ENCODE data around the gene PAN3.
"Not testable (repeated sequence)": the region's sequence is repeated elsewhere in the genome, so short reads cannot be mapped to it uniquely, and the experiment has no call there.

Gene PAN3

GRCh38 chr13:28137596-28137995 lies 749 bp upstream of the PAN3 start:
- no peak for DNase-seq

- DNase-seq = peak; percentile 16
These were observed 568 bp downstream of the PAN3 start for GRCh38 chr13:28138756-28139470.

- no peak for DNase-seq
These were observed 2.2 kb downstream of the PAN3 start for GRCh38 chr13:28140433-28141125.

GRCh38 chr13:28141542-28141941 lies 3.2 kb downstream of the PAN3 start:
- DNase-seq = not testable (repeated sequence)

DNA sequence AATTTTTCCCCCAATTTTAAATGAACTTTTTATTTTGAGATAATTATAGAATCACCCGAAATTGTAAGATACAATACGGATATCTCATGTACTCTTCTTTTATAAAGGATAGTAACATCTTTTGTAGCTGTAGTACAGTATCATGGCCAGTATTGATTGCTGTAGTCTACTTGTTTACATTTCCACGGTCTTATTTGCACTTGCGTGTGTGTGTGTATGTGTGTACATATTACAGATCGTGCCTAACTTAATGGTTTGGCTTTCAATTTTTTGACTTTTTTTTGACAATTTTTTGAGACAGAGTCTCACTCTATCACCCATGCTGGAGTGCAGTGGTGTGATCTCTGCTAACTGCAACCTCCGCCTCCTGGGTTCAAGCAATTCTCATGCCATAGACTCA lies 6.7 kb downstream of the PAN3 start:
- DNase-seq = no peak

DNA sequence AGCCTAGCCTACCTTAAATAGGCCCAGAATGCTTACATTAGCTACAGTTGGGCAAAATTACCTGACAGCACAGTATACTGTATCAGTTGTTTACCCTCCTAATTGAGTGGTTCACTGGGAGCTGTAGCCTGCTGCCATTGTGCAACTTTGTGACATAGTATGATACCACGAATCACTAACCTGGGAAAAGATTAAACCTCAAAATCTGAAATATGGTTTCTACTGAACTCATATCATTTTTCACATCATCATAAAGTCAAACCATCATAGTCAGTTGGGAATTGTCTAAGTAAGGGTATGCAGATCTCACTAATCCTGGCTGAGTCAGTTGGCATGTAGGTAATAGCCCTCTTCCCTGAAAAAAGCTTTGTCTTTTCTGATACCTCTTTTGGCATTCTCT lies 9.2 kb downstream of the PAN3 start:
- DNase-seq = no peak

- DNase-seq = no peak
These were observed 20.7 kb downstream of the PAN3 start for GRCh38 chr13:28159057-28159456.

- DNase-seq = no peak
These were observed 23.0 kb downstream of the PAN3 start for GRCh38 chr13:28161370-28161769.

DNA sequence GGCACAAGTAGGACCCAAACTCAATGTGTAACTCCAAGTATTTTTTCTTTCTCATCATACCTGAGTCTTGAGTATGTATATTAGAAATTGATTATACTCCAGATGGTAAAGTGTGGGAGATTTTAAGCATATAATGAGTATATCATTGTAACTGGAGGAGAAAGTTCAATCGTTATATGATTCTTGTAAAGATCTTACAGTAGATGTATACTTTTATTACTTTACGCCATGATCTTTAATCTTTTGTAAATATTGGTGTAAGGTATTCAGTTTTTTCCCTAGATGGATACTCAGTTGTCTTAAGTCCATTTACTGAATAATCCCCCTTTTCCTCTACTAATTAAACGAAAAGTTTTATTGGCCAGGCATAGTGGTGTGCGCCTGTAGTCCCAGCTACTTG lies 25.2 kb downstream of the PAN3 start:
- no peak for DNase-seq

GRCh38 chr13:28166257-28166656 lies 27.9 kb downstream of the PAN3 start:
- DNase-seq = no peak

- DNase-seq = no peak
These were observed 32.9 kb downstream of the PAN3 start for GRCh38 chr13:28171266-28171665.

GRCh38 chr13:28172947-28173346 lies 34.6 kb downstream of the PAN3 start:
- no peak for DNase-seq

DNA sequence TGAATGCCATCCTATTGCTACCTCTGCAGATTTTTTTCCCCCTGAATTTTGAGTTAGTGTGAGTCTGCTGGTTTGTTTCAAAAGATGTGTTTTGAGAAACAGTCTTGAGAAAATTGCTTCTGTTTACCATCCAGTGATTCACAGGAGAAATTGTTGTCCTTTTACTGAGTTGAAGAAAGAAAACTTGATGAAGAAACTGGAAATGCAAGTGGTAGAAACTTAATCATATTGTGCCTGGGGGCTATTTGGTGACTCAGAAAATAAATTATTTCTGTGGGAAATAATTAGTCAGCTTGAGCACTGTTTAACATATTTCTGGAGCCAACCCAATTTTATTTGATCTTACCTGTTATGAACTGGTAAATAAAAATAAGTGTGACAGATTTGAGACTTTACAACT lies 35.4 kb downstream of the PAN3 start:
- DNase-seq = no peak

DNA sequence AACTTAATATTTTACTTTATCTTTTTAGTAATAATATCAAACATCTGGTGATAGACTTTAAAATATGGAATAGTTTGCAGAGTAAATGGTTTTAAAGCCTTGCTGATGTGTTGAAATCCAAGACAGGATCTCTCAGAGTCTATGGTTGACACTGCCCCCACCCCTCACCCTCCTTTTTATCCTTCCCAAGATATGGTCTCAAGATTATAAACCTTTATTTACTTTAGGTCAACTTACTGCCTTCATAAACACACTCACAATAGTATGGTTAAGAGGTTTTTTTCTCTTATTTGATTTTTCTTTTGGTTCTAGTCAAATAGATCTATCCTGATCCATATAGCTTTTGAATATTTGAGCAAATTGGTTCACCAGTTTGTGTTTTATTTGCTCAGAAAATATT lies 39.0 kb downstream of the PAN3 start:
- DNase-seq = no peak

GRCh38 chr13:28177877-28178276 lies 39.5 kb downstream of the PAN3 start:
- DNase-seq = no peak

DNA sequence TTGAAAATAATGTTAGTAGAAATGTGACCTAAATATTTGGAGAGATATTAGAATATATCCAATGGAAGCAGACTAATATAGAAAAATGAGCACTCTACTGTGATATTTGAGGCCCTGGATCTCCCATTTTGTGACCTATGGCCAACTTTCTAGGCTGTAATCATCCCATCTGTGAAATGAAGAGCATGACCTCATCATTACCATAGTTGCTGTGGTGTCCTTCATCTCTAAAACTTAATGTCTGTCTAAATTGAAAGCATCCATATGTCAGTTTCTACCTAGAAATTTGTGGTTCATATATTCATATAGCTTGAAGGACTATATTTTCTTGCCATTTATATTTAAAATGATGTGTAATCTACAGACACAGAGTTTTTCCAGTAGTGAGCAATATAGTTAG lies 41.6 kb downstream of the PAN3 start:
- DNase-seq = no peak

DNA sequence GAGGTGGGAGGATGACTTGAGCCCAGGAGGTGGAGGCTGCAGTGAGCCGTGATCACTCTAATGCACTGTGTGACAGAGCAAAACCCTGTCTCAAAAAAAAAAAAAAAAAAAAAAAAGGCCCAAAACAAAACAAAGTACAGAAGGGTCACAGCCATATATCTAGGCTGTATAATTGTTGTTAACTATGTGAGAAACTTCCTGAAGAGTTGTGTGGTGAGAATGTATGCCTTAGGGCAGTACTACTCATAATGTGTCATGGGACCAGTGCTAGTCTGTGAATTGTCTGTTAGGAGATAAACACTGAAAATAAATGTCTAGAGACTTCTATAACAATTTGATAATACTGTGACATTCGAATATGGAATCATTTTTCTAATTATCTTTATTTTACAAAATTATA lies 43.1 kb downstream of the PAN3 start:
- DNase-seq = no peak

- no peak for DNase-seq
These were observed 46.9 kb downstream of the PAN3 start for GRCh38 chr13:28185256-28185655.

- no peak for DNase-seq
These were observed 60.7 kb downstream of the PAN3 start for GRCh38 chr13:28199089-28199488.

GRCh38 chr13:28204043-28204442 lies 65.7 kb downstream of the PAN3 start:
- no peak for DNase-seq

- no peak for DNase-seq
These were observed 66.5 kb downstream of the PAN3 start for GRCh38 chr13:28204690-28205443.

DNA sequence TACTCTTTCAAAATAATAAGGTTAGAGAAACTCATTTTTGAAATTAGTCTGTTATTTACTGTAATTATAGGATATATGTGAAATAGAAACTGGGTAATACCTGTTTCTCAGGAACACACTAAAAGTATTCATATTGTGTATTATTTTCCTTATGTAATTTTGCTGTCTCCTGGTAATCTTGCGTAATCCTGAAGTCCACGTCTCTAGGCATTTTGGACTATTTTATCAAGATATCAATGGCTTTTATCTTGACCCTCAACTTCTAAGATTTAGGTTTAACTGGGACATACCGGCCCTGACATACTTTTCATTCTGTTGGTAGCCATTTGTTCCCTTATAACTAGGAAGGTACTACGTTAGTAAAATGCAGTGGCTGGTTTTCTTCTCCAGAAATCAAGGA lies 80.3 kb downstream of the PAN3 start:
- no peak for DNase-seq

DNA sequence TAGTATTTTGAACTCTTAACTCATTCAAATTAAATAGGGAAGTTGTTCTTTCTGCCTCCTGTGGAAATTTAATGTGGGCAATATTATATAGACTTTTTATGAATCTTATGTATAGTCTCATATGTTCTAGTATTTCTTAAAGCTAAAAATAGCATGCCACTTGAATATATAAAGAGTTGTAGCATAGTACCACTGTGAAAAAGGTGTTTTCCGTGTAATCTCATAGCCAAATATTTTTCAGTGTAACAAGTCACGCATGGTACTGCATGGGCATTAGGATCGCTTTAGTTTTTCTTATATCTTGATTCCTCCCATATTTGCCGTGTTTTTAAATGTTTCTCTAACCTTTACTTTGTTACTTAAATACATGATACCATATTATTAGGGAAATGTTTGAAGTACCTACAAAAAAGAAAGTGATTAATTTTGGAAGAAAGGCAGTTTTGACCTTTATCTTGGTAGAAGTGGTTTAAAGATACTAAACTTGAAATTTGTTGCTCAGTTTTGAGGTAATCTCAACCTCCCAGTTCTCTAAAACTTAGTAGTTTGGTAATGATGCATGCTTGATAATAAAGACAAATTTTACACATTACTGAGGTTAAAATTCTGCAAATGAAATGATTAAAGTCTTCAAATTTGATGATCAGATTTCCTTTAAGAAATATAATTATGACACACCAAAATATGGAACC lies 81.2 kb downstream of the PAN3 start:
- no peak for DNase-seq

All from NCI-H1436 (cell line).